HPDE6-E6E7 (cell line): ENCODE measurements around the gene THAP12.
"Not testable (repeated sequence)": the region's sequence is repeated elsewhere in the genome, so short reads cannot be mapped to it uniquely, and the experiment has no call there.

Experiments used
- DNase-seq: peaks from one replicate; pipeline ENCODE4 v3.0.0; 2011; ENCODE audit warnings: missing footprints; ENCODE audit errors: extremely low spot score

The THAP12 gene

GRCh38 chr11:76380977-76381719 is at the start of gene THAP12, which contains the start of gene GVQW3:
Gene THAP12 (minus strand): TSS chr11:76381132. CDS start chr11:76380836, 296 bp downstream.
Gene GVQW3 (plus strand): TSS chr11:76381323. CDS start chr11:76381829, 506 bp downstream.
- DNase-seq, result peak; percentile 98

- DNase-seq, result no peak
These were observed 45.7 kb upstream of the THAP12 start for GRCh38 chr11:76426660-76427059.

DNA sequence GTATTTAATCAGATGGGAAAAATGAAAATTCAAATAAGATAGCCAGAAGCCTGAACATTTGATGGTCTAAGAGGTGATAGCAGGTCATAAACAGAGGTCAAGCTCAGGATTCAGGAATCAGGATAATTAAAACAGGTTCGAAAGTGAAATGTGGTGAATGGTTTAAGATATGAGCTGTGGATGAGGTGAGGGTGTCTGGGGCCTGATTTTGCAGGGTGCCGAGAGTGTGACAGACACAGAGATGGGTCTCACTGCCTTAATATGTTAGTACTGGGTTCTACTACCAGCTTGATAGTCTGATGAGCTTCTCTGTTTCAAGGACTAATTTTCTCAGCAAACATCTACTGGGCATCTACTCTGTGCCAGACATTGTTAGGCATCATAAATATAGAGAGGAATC is 44.0 kb upstream of the THAP12 start:
- no peak for DNase-seq

GRCh38 chr11:76424379-76424778 is 43.4 kb upstream of the THAP12 start:
- no peak for DNase-seq

- DNase-seq, result peak; percentile 15
These were observed 39.0 kb upstream of the THAP12 start for GRCh38 chr11:76419896-76420295.

DNA sequence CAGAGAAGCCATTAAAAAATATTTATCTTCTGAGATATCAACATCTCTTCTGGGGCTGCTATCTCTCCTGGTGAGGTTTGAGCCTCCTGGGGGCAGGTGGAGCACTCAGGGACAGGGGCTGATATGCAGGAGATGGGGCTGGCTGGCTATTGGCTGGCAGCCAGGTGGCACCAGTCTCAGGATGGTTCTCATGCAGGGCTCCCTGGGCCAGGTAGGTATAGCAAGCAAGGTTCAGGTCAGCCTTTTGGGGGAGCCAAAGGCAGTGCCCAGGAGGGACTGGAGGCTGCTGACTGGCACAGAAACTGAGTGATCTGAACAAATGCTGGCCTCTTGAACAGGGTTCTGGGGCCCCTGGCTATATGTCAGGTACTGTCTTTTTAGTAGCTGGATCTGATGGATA is 34.1 kb upstream of the THAP12 start:
- DNase-seq, result no peak

GRCh38 chr11:76410851-76411357 is 30.0 kb upstream of the THAP12 start:
- DNase-seq, result no peak

DNA sequence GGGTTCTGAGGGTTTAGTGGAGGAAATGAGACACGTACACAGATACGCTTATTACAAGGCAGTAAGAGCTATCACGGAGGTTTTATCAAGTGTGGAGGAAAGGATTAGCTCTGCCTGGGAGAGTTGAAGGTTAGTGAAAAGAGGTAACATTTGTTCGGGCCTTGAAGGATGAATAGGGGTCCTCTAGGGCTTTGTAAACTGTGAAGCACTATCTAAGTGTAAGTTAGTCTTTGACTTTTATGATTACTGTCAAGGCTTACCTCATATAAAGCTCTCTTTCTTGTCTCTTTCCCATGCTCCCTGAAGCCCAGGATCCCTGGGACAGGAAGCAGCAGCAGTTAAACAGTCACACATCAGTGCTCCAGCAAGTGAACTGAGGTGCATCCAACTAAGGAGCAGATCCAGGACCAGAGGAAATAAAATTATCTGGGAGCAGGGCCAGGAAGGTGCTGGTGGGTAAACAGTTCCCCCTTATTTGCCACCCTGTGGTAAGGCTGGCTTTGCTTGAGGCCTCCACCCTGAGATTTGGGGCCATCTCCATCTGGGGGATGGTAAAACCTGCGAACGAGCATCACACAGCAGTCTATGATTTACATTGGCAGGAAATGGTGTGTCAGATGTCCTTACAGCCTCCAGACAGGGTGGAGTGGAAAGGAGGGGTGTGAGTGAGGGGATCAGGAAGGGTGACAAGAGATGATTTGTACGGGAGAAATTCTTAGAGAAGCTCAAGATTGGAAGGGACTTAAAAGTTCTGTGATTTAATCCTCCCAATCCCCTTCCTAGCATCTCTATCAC is 27.4 kb upstream of the THAP12 start:
- DNase-seq, result no peak

GRCh38 chr11:76406359-76406758 is 25.4 kb upstream of the THAP12 start:
- no peak for DNase-seq

GRCh38 chr11:76401484-76401883 is 20.6 kb upstream of the THAP12 start:
- not testable (repeated sequence) for DNase-seq

GRCh38 chr11:76400967-76401366 is 20.0 kb upstream of the THAP12 start:
- DNase-seq, result no peak

GRCh38 chr11:76397383-76397782 is 16.5 kb upstream of the THAP12 start:
- DNase-seq, result no peak

GRCh38 chr11:76395296-76395695 is 14.4 kb upstream of the THAP12 start:
- DNase-seq, result no peak

- no peak for DNase-seq
These were observed 13.5 kb upstream of the THAP12 start for GRCh38 chr11:76394411-76394810.

- no peak for DNase-seq
These were observed 11.9 kb upstream of the THAP12 start for GRCh38 chr11:76392870-76393269.

GRCh38 chr11:76391811-76392475 is 11.0 kb upstream of the THAP12 start:
- no peak for DNase-seq

DNA sequence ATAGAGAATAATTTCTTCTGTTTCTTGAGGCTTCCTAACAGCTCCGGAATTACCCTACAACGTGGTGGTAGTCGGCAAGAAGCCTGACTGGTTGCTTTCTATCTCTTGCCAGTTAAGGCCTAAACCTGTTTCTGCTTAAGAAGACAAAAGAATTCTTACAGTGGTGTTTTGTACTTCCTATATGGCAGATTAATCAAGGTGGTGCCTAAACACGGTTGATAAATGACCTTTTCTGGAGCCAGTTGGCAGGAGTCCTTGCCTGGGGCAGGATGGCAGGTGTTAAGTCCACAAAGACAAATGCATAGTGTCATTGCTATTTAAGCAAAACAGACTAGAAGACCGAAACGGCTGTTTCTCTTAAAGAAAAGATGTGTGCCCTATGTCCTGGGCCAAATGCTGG is 10.1 kb upstream of the THAP12 start:
- no peak for DNase-seq

DNA sequence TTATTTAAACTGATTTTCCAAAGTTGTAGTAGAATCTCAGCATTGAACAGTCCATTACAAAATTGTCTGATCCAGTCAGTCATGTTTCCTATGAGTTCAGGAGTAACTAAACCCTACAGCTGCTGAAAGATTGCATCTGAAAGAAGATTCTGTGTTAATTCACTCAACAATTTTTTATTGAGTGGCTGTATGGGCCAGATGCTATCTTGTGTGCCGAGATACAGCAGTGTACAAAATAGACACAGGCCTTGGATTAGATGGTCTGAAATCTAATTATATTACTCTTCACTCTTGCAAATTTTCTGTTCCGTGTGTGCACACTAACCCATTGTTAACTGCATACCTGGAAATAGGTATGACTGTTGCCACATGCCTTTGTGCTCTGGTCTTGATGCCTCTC is 7.5 kb upstream of the THAP12 start:
- DNase-seq, result no peak

DNA sequence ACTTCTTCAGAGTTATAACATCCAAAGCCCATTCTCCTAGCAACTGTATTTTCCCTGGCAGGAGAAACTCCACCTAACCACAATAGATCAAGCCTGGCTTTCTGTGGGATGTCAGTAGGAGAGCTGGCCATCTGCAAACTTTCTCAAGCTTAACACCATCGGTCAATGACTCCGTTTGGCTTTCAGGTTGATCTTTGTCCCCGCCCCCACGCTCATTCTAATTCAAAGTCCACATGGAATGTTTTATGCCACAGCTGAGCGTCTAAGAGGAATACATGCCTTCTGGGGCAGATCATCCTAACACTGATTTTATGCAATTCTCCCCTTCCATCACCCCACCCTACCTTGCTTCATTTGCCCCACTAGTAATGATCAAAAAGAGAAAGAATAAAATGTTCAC is 5.0 kb upstream of the THAP12 start:
- no peak for DNase-seq

- no peak for DNase-seq
These were observed 1.3 kb upstream of the THAP12 start for GRCh38 chr11:76382209-76382608.

- DNase-seq, result peak; percentile 13
These were observed 564 bp downstream of the THAP12 start for GRCh38 chr11:76380159-76380976.
